ENCODE results near the gene PHIP.
"Not testable (repeated sequence)": the region's sequence is repeated elsewhere in the genome, so short reads cannot be mapped to it uniquely, and the experiment has no call there.

DNA sequence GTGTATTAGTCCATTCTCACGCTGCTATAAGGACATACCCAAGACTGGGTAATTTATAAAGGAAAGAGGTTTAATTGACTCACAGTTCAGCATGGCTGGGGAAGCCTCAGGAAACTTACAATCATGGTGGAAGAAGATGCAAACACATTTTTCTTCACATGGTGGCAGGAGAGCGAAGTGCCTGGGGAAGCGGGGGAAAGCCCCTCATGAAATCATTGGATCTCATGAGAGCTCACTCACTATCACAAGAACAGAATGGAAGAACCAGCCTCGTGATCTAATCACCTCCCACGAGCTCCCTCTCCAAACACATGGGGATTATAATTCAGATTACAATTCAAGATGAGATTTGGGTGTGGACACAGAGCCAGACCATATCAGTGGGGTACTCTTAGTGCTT is 13.7 kb upstream of the PHIP start:
- TF ChIP-seq, protein P1, sequence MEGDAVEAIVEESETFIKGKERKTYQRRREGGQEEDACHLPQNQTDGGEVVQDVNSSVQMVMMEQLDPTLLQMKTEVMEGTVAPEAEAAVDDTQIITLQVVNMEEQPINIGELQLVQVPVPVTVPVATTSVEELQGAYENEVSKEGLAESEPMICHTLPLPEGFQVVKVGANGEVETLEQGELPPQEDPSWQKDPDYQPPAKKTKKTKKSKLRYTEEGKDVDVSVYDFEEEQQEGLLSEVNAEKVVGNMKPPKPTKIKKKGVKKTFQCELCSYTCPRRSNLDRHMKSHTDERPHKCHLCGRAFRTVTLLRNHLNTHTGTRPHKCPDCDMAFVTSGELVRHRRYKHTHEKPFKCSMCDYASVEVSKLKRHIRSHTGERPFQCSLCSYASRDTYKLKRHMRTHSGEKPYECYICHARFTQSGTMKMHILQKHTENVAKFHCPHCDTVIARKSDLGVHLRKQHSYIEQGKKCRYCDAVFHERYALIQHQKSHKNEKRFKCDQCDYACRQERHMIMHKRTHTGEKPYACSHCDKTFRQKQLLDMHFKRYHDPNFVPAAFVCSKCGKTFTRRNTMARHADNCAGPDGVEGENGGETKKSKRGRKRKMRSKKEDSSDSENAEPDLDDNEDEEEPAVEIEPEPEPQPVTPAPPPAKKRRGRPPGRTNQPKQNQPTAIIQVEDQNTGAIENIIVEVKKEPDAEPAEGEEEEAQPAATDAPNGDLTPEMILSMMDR (IDR thresholded peaks at IDR 0.05): not testable (repeated sequence)
- not testable (repeated sequence) for TF ChIP-seq POLR2A, POLR2AphosphoS5, EP300 (IDR thresholded peaks at IDR 0.05)

All from upper lobe of left lung (tissue), 4 donors.